ENCODE measurements around the gene SERTAD1. TPM values are rescaled to one million over a fixed set of nuclear protein-coding genes. Genes with fewer than 3 reads are reported as not detected.

Gene SERTAD1
- polyA plus RNA-seq: 10 to 100 TPM; 20.7 to 21.5 TPM

GRCh38 chr19:40425450-40426287 lies at the start of gene SERTAD1:
Gene SERTAD1 (minus strand): TSS chr19:40425992. CDS start chr19:40423546, 2,446 bp downstream.
- WGBS, 2 donors: 0% methylated on average over 73 to 75 of the region's 75 CpGs

GRCh38 chr19:40474737-40475136 lies 48.9 kb upstream of the SERTAD1 start:
- Histone ChIP-seq H3K36me3 (ENCODE audit: control insufficient read depth in 2 of 2, insufficient read depth in 2 of 2, low read length in 1 of 2) (no peaks in the 10 kb centered on the region), H3K9me3 (ENCODE audit: control insufficient read depth in 2 of 2, insufficient read depth in 1 of 2, low read depth in 1 of 2, low read length in 1 of 2) (no peaks in the 10 kb centered on the region), H3K27me3 (ENCODE audit: control insufficient read depth in 1 of 2, insufficient read depth in 2 of 2, low read length in 2 of 2) (no peaks in the 10 kb centered on the region), H3K4me3 (ENCODE audit: low read depth in 1 of 2, low read length in 2 of 2) (no peak overlapping the region), H3K4me1 (ENCODE audit: control insufficient read depth in 2 of 2, insufficient read depth in 2 of 2, low read length in 1 of 2) (no peaks in the 10 kb centered on the region), H3K27ac (ENCODE audit: low read depth in 2 of 2, low read length in 1 of 2) (no peak overlapping the region)
- 86 to 91% methylated on average over 4 of the region's 4 CpGs for WGBS, 2 donors

More at GRCh38 chr19:40425450-40426287, at the start of gene SERTAD1:
- Histone ChIP-seq H3K27me3 (ENCODE audit: control insufficient read depth in 1 of 2, insufficient read depth in 2 of 2, low read length in 2 of 2) (no peaks in the 10 kb centered on the region), H3K27ac (ENCODE audit: low read depth in 2 of 2, low read length in 1 of 2) (peak within 1 kb of the TSS; percentile 99 to 100), H3K4me1 (ENCODE audit: control insufficient read depth in 2 of 2, insufficient read depth in 2 of 2, low read length in 1 of 2) (peaks cover 3 to 11% of the 10 kb centered on the region in 2 donors), H3K36me3 (ENCODE audit: control insufficient read depth in 2 of 2, insufficient read depth in 2 of 2, low read length in 1 of 2) (peaks cover 0 to 11% of the 10 kb centered on the region in 2 donors), H3K4me3 (ENCODE audit: low read depth in 1 of 2, low read length in 2 of 2) (peak within 1 kb of the TSS; percentile 80 to 88), H3K9me3 (ENCODE audit: control insufficient read depth in 2 of 2, insufficient read depth in 1 of 2, low read depth in 1 of 2, low read length in 1 of 2) (no peaks in the 10 kb centered on the region)

GRCh38 chr19:40472516-40472915 lies 46.7 kb upstream of the SERTAD1 start:
- Histone ChIP-seq H3K27ac (ENCODE audit: low read depth in 2 of 2, low read length in 1 of 2) (no peak overlapping the region), H3K4me1 (ENCODE audit: control insufficient read depth in 2 of 2, insufficient read depth in 2 of 2, low read length in 1 of 2) (no peaks in the 10 kb centered on the region), H3K36me3 (ENCODE audit: control insufficient read depth in 2 of 2, insufficient read depth in 2 of 2, low read length in 1 of 2) (no peaks in the 10 kb centered on the region), H3K9me3 (ENCODE audit: control insufficient read depth in 2 of 2, insufficient read depth in 1 of 2, low read depth in 1 of 2, low read length in 1 of 2) (no peaks in the 10 kb centered on the region), H3K27me3 (ENCODE audit: control insufficient read depth in 1 of 2, insufficient read depth in 2 of 2, low read length in 2 of 2) (no peaks in the 10 kb centered on the region), H3K4me3 (ENCODE audit: low read depth in 1 of 2, low read length in 2 of 2) (no peak overlapping the region)
- 93 to 95% methylated on average over 12 to 13 of the region's 13 CpGs for WGBS, 2 donors

GRCh38 chr19:40471111-40471510 lies 45.3 kb upstream of the SERTAD1 start:
- no peaks in the 10 kb centered on the region for H3K9me3 ChIP-seq (ENCODE audit: control insufficient read depth in 2 of 2, insufficient read depth in 1 of 2, low read depth in 1 of 2, low read length in 1 of 2)
- H3K36me3 ChIP-seq (ENCODE audit: control insufficient read depth in 2 of 2, insufficient read depth in 2 of 2, low read length in 1 of 2): no peaks in the 10 kb centered on the region
- H3K27ac ChIP-seq (ENCODE audit: low read depth in 2 of 2, low read length in 1 of 2): no peak overlapping the region
- no peaks in the 10 kb centered on the region for H3K27me3 ChIP-seq (ENCODE audit: control insufficient read depth in 1 of 2, insufficient read depth in 2 of 2, low read length in 2 of 2)
- no peak overlapping the region for H3K4me3 ChIP-seq (ENCODE audit: low read depth in 1 of 2, low read length in 2 of 2)
- peaks cover 2 to 7% of the 10 kb centered on the region in 2 donors for H3K4me1 ChIP-seq (ENCODE audit: control insufficient read depth in 2 of 2, insufficient read depth in 2 of 2, low read length in 1 of 2)
- 96 to 99% methylated on average over 3 of the region's 3 CpGs for WGBS, 2 donors

- H3K27ac ChIP-seq (ENCODE audit: low read depth in 2 of 2, low read length in 1 of 2): no peak overlapping the region
- peaks cover 4 to 8% of the 10 kb centered on the region in 2 donors for H3K4me1 ChIP-seq (ENCODE audit: control insufficient read depth in 2 of 2, insufficient read depth in 2 of 2, low read length in 1 of 2)
- no peaks in the 10 kb centered on the region for H3K9me3 ChIP-seq (ENCODE audit: control insufficient read depth in 2 of 2, insufficient read depth in 1 of 2, low read depth in 1 of 2, low read length in 1 of 2)
- no peaks in the 10 kb centered on the region for H3K27me3 ChIP-seq (ENCODE audit: control insufficient read depth in 1 of 2, insufficient read depth in 2 of 2, low read length in 2 of 2)
- 93 to 97% methylated on average over 6 of the region's 6 CpGs for WGBS, 2 donors
- no peak overlapping the region for H3K4me3 ChIP-seq (ENCODE audit: low read depth in 1 of 2, low read length in 2 of 2)
- H3K36me3 ChIP-seq (ENCODE audit: control insufficient read depth in 2 of 2, insufficient read depth in 2 of 2, low read length in 1 of 2): no peaks in the 10 kb centered on the region
Measured at GRCh38 chr19:40469011-40469410, 43.2 kb upstream of the SERTAD1 start.

- Histone ChIP-seq H3K36me3 (ENCODE audit: control insufficient read depth in 2 of 2, insufficient read depth in 2 of 2, low read length in 1 of 2) (no peaks in the 10 kb centered on the region), H3K27ac (ENCODE audit: low read depth in 2 of 2, low read length in 1 of 2) (peak within 1 kb of the TSS; percentile 75 to 90), H3K27me3 (ENCODE audit: control insufficient read depth in 1 of 2, insufficient read depth in 2 of 2, low read length in 2 of 2) (no peaks in the 10 kb centered on the region), H3K4me1 (ENCODE audit: control insufficient read depth in 2 of 2, insufficient read depth in 2 of 2, low read length in 1 of 2) (peaks cover 4 to 8% of the 10 kb centered on the region in 2 donors), H3K4me3 (ENCODE audit: low read depth in 1 of 2, low read length in 2 of 2) (peak within 1 kb of the TSS; percentile 49), H3K9me3 (ENCODE audit: control insufficient read depth in 2 of 2, insufficient read depth in 1 of 2, low read depth in 1 of 2, low read length in 1 of 2) (no peaks in the 10 kb centered on the region)
- WGBS, 2 donors: 7 to 15% methylated on average over 21 to 87 of the region's 87 CpGs
Measured at GRCh38 chr19:40466985-40467734, 41.4 kb upstream of the SERTAD1 start, which contains the start of gene SPTBN4. Gene SPTBN4 (plus strand): TSS chr19:40467001. CDS start chr19:40472622, 5,621 bp downstream.

- Histone ChIP-seq H3K27me3 (ENCODE audit: control insufficient read depth in 1 of 2, insufficient read depth in 2 of 2, low read length in 2 of 2) (no peaks in the 10 kb centered on the region), H3K36me3 (ENCODE audit: control insufficient read depth in 2 of 2, insufficient read depth in 2 of 2, low read length in 1 of 2) (no peaks in the 10 kb centered on the region), H3K4me1 (ENCODE audit: control insufficient read depth in 2 of 2, insufficient read depth in 2 of 2, low read length in 1 of 2) (peaks cover 4 to 8% of the 10 kb centered on the region in 2 donors), H3K27ac (ENCODE audit: low read depth in 2 of 2, low read length in 1 of 2) (peak overlapping the region; percentile 75 to 90), H3K9me3 (ENCODE audit: control insufficient read depth in 2 of 2, insufficient read depth in 1 of 2, low read depth in 1 of 2, low read length in 1 of 2) (no peaks in the 10 kb centered on the region), H3K4me3 (ENCODE audit: low read depth in 1 of 2, low read length in 2 of 2) (peak overlapping the region; percentile 49)
- WGBS, 2 donors: 8 to 10% methylated on average over 44 to 48 of the region's 48 CpGs
Measured at GRCh38 chr19:40466219-40466984, 40.6 kb upstream of the SERTAD1 start.

GRCh38 chr19:40465557-40466218 lies 39.9 kb upstream of the SERTAD1 start, which contains the start of gene BLVRB:
Gene BLVRB (minus strand): TSS chr19:40465745. CDS start chr19:40465688, 57 bp downstream.
- Histone ChIP-seq H3K4me1 (ENCODE audit: control insufficient read depth in 2 of 2, insufficient read depth in 2 of 2, low read length in 1 of 2) (peaks cover 4 to 8% of the 10 kb centered on the region in 2 donors), H3K4me3 (ENCODE audit: low read depth in 1 of 2, low read length in 2 of 2) (peak within 1 kb of the TSS; percentile 69 to 70), H3K27me3 (ENCODE audit: control insufficient read depth in 1 of 2, insufficient read depth in 2 of 2, low read length in 2 of 2) (no peaks in the 10 kb centered on the region), H3K27ac (ENCODE audit: low read depth in 2 of 2, low read length in 1 of 2) (peak within 1 kb of the TSS; percentile 93 to 97), H3K36me3 (ENCODE audit: control insufficient read depth in 2 of 2, insufficient read depth in 2 of 2, low read length in 1 of 2) (no peaks in the 10 kb centered on the region), H3K9me3 (ENCODE audit: control insufficient read depth in 2 of 2, insufficient read depth in 1 of 2, low read depth in 1 of 2, low read length in 1 of 2) (no peaks in the 10 kb centered on the region)
- 0 to 1% methylated on average over 54 of the region's 54 CpGs for WGBS, 2 donors

Data from esophagus (tissue), 2 donors.